Measurements from ENCODE around the gene CHST1.

Gene CHST1

GRCh38 chr11:45665206-45665932 lies at the start of gene CHST1:
CHST1 (minus strand) TSS chr11:45665622; CDS start chr11:45650923, 14,699 bp downstream.
- DNase-seq, result no peak

DNA sequence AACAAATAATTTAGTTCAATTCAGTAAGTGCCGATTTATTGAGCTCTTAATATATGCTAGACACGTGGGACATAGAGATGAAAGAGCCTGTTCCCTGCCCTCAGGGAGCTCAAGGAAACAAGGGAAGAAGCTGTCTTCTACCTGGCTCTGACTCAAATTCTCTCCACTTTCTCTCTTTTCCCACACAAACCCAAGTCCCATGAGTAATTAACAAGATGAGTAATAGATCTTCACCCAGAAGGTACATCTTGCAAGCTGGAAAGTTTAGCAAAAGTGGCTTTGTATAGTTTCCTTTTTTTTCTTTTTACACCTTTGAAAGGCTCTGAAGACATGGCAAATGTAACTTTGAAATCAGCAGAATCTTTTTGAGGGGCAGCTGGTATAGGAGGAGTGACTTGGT lies 48.2 kb upstream of the CHST1 start:
- DNase-seq, result no peak

DNA sequence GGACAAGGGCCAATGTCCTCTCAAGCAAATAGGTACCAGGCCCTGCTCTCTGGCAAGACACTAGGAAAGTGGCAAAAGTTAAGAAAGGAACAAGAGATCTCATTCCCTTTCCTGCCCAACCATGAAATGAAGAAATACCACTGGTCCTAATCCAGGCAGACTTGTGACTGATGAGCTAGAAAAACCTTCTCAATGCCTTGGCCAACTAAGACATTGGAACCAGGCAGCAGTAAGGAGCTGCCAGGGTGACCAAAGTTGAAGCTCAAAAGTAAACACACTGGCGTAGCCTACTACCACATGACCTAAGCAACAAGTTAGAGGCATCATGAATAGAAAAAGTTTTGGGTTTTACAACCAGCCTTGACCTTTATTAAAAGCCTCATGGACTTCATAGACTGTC lies 45.1 kb upstream of the CHST1 start:
- no peak for DNase-seq

GRCh38 chr11:45708887-45709663 lies 43.7 kb upstream of the CHST1 start:
- no peak for DNase-seq

- DNase-seq, result peak in 1 of 2 donors; percentile 16
Observed at GRCh38 chr11:45704635-45705034, 39.2 kb upstream of the CHST1 start.

GRCh38 chr11:45704133-45704532 lies 38.7 kb upstream of the CHST1 start:
- DNase-seq, result no peak

- DNase-seq, result no peak
Observed at GRCh38 chr11:45702511-45702910, 37.1 kb upstream of the CHST1 start.

GRCh38 chr11:45698777-45699497 lies 33.5 kb upstream of the CHST1 start:
- no peak for DNase-seq

GRCh38 chr11:45692808-45693453 lies 27.5 kb upstream of the CHST1 start:
- DNase-seq, result no peak

GRCh38 chr11:45688472-45689033 lies 23.1 kb upstream of the CHST1 start:
- DNase-seq, result no peak

DNA sequence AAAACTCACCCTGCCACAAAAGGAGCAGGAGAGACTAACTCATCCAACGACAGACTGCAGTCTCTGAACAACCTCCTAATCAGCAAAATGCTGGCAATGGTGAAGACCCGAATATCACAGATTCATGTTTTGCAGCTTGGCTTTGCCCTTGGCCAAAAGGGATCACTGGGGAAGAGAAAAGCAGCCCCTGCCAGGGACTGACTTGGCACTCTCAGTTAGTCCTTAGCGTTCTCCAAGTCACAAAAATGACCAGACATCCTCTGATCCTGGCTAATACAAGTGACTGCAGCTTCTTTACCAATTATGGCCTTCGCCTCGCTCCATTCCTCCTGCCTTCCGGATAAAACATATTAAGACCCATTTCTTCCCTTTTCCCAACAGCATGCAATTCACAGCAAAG lies 22.4 kb upstream of the CHST1 start:
- DNase-seq, result no peak

DNA sequence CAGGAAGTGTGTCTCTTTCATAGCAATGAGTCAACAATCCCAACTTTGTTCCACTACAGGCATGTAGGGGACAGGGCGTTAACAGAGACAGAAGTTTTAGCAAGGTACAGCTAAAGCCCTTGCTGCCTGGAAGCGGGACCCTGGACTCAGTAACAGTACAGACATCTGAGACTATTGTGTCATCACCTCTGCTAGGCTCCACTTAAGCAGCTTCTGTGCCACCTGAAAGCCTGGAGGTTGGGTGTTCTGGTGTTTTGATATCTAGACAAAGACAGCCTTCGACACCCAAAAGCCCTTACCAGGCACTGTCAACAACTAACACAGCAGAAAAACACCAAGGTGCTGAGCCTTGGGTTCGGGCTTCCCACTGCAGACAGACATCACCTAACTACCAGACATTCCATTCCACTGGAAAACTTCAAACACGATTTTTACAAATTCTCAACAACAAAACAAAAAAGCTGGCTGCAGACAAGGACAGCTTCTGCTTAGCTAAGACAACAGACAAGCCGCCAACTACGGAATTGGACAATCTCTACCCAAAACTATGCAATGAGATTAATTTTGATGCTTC lies 20.6 kb upstream of the CHST1 start:
- DNase-seq, result no peak

- DNase-seq, result no peak
Observed at GRCh38 chr11:45684440-45684839, 19.0 kb upstream of the CHST1 start.

- DNase-seq, result no peak
Observed at GRCh38 chr11:45683271-45684058, 18.0 kb upstream of the CHST1 start.

- DNase-seq, result no peak
Observed at GRCh38 chr11:45679806-45680205, 14.4 kb upstream of the CHST1 start.

GRCh38 chr11:45678976-45679375 lies 13.6 kb upstream of the CHST1 start:
- DNase-seq, result no peak

GRCh38 chr11:45677770-45678512 lies 12.5 kb upstream of the CHST1 start:
- no peak for DNase-seq

GRCh38 chr11:45676522-45677095 lies 11.2 kb upstream of the CHST1 start:
- DNase-seq, result no peak

GRCh38 chr11:45675646-45676045 lies 10.2 kb upstream of the CHST1 start:
- no peak for DNase-seq

DNA sequence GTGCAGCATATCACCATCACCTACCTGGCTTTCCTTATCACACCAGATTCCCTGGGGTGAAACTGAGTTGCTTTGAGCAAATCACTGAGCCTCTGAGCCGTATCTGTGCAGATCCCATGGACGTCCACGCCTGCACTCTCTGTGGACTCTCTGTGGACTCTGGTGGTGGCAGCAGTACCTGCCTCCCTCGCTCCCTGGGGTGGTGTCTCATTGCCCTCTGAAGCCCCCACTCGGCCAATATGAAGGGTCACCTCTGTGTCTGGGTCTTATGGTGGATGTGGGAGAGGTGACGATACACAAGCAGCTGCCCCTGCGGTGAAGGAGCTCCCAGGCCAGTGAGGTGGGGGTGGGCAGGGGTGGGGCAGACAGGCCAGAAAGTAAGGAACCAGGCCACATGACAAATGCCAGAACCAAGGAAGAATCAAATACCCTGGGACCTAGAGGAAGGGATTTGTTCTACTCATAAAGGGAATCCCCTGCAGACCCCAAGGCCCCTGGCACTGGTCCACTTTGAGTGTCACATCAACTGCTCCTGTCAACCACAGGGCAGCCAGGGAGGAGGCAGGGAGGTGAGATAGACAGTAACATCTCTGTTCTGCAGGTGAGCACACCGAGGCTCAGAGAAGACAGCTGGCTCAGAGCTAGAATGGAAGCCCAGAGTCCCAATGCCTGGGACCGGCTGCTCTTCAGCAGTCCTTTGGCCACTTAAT lies 9.2 kb upstream of the CHST1 start:
- no peak for DNase-seq

Measured in inflammatory macrophage treated with lipopolysaccharide for 1 hour (primary cell).